CD4-positive, alpha-beta memory T cell (primary cell): ENCODE data around the gene GGT1. TPM values are rescaled to one million over a fixed set of nuclear protein-coding genes. Genes with fewer than 3 reads are reported as not detected.

Experiments
- CTCF ChIA-PET: fragments of 350-600 bp; sonication (Branson Sonifier 250); formaldehyde crosslinking; loops from one replicate; lab custom pipeline; 2021; ENCODE audit warnings: inconsistent platforms; ENCODE audit not compliant: partially characterized antibody; lab: Charles Lee
- POLR2A ChIA-PET: fragments of 350-600 bp; sonication (Branson Sonifier 250); formaldehyde crosslinking; loops from one replicate; lab custom pipeline; 2021; ENCODE audit not compliant: partially characterized antibody; lab: Charles Lee
- DNase-seq, 5 donors: peaks; one replicate each; pipeline versions ENCODE4 v3.0.0 to v3.0.0-alpha.2; 2020 to 2022; ENCODE audit warnings: mixed read lengths in 1 of 5
- H3K27ac ChIP-seq: one replicate; pipeline ENCODE4 v1.7.0; 2013; ENCODE audit warnings: low read depth, low read length
- H3K27me3 ChIP-seq: 2 replicates; pipeline ENCODE4 v1.7.0; 2013; ENCODE audit warnings: mild to moderate bottlenecking, low read length, moderate library complexity; ENCODE audit not compliant: insufficient read depth
- H3K36me3 ChIP-seq: 2 replicates; pipeline ENCODE4 v1.7.0; 2013; ENCODE audit warnings: mild to moderate bottlenecking, low read length, moderate library complexity; ENCODE audit not compliant: insufficient read depth
- H3K4me1 ChIP-seq: 2 replicates; pipeline ENCODE4 v1.7.0; 2013; ENCODE audit warnings: mild to moderate bottlenecking, low read length, moderate library complexity; ENCODE audit not compliant: insufficient read depth
- H3K4me3 ChIP-seq, 2 donors: one replicate each; pipeline ENCODE4 v1.7.0; 2013; ENCODE audit warnings: low read length in 2 of 2, mild to moderate bottlenecking in 1 of 2
- H3K9me3 ChIP-seq, 2 donors: one replicate each; pipeline ENCODE4 v1.7.0; 2013; ENCODE audit warnings: low read length in 2 of 2, control low read depth in 1 of 2; ENCODE audit not compliant: control insufficient read depth in 1 of 2
- H3K27ac Mint-ChIP-seq, 7 donors: one replicate each; pipeline ENCODE4 v1.8.0; 2020 to 2021; ENCODE audit warnings: mixed read lengths in 7 of 7, mild to moderate bottlenecking in 6 of 7, inconsistent platforms in 3 of 7, moderate library complexity in 3 of 7
- H3K27me3 Mint-ChIP-seq, 2 donors: one replicate each; pipeline ENCODE4 v1.8.0; 2020 to 2021; ENCODE audit warnings: mixed read lengths in 2 of 2
- H3K36me3 Mint-ChIP-seq, 2 donors: one replicate each; pipeline ENCODE4 v1.8.0; 2020 to 2021; ENCODE audit warnings: mixed read lengths in 2 of 2, inconsistent platforms in 1 of 2, mild to moderate bottlenecking in 1 of 2
- H3K4me1 Mint-ChIP-seq, 4 donors: one replicate each; pipeline ENCODE4 v1.8.0; 2020 to 2021; ENCODE audit warnings: mixed read lengths in 4 of 4, mild to moderate bottlenecking in 1 of 4
- H3K4me3 Mint-ChIP-seq, 8 donors: one replicate each; pipeline ENCODE4 v1.8.0; 2020 to 2021; ENCODE audit warnings: mixed read lengths in 8 of 8, mild to moderate bottlenecking in 7 of 8, moderate library complexity in 6 of 8, inconsistent platforms in 3 of 8
- H3K9me3 Mint-ChIP-seq, 8 donors: one replicate each; pipeline ENCODE4 v1.8.0; 2020 to 2021; ENCODE audit warnings: mixed read lengths in 8 of 8, mild to moderate bottlenecking in 5 of 8, inconsistent platforms in 3 of 8, moderate library complexity in 1 of 8
- intact Hi-C: fragments of 100-400 bp; cut with micrococcal nuclease; formaldehyde crosslinking; loops from one replicate; pipeline ENCODE4 v1.15.1; 2023
- polyA plus RNA-seq, 2 donors: library from polyadenylated mRNA; unstranded; fragments of 300-500 nt; fragmentation: Illumina TruSeq; gene quantifications; one replicate each; pipeline ENCODE4 v1.2.3, GENCODE V29; 2021
- total RNA-seq, 2 experiments: library from RNA; stranded (reverse); gene quantifications; one replicate each; pipeline ENCODE4 v1.2.3, GENCODE V29; 2021

The GGT1 gene
- total and polyA plus RNA-seq, 4 experiments from 2014 or later: 11.9 to 28.3 (median 22.6) TPM

DNA sequence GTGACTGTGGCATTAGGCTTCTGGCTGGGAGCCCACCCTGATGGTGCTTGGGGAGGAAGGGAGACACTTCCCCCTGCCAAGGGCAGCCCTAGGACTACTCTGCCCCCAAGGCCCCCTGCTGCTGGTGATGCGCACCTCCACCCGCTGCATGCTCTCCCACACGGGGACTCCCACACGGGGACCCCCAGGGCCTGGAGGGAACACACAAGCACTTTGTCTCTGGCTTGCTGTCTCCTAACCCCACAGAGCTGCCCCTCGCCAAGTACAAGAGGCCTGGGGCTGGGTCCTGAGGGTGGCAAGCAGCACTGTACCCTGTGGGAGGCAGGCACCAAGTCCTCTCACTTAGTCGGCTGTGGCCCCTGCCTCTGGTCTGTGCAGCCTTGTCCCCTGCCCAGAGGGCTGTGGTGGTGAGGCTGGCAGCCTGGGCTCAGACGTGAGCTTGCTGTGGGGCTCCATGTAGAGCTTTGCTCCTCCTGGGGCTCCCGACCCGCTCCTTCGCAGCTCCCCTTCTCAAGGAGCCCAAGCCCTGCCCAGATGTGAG lies 18.1 kb upstream of the GGT1 start:
- Histone ChIP-seq H3K9me3 (no peaks in the 10 kb centered on the region), H3K4me3 (no peak overlapping the region), H3K27me3 (no peaks in the 10 kb centered on the region), H3K36me3 (no peaks in the 10 kb centered on the region), H3K4me1 (no peaks in the 10 kb centered on the region), H3K27ac (no peak overlapping the region)
- ChIA-PET CTCF (no interaction called here), POLR2A (no interaction called here)
- H3K36me3 Mint-ChIP-seq: no peaks in the 10 kb centered on the region
- H3K27me3 Mint-ChIP-seq: no peaks in the 10 kb centered on the region
- no peak overlapping the region for H3K27ac Mint-ChIP-seq
- intact Hi-C loops: no loop called here
- no peak overlapping the region for H3K4me3 Mint-ChIP-seq
- H3K4me1 Mint-ChIP-seq: no peaks in the 10 kb centered on the region
- peaks cover 0 to 2% (median 0%) of the 10 kb centered on the region in 8 donors for H3K9me3 Mint-ChIP-seq
- DNase-seq: no peak

DNA sequence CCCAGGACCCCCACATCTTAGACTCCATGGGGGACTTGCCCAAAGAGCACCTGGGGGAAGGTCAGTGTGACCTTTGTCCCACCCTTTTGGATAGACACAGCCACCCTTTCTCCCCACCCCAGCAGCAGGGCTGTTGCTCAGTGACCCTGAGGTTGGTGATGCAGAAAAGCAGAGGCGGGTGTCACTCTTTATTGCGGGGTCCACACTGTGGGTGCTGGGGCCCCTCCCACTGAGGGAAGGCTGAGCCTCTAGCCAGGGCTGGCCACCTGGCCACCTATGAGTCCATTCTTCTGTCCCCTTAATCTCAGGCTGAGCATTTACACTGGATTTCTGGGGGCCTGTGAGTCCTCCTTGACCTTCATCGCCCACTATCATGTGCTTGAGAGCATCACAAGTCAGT lies 17.5 kb upstream of the GGT1 start:
- ChIA-PET POLR2A (no interaction called here), CTCF (no interaction called here)
- H3K4me1 ChIP-seq: no peaks in the 10 kb centered on the region
- no peaks in the 10 kb centered on the region for H3K4me1 Mint-ChIP-seq
- H3K36me3 ChIP-seq: no peaks in the 10 kb centered on the region
- H3K4me3 Mint-ChIP-seq: no peak overlapping the region
- intact Hi-C loops: no loop called here
- H3K9me3 Mint-ChIP-seq: peaks cover 0 to 2% (median 0%) of the 10 kb centered on the region in 8 donors
- DNase-seq: no peak
- no peak overlapping the region for H3K27ac ChIP-seq
- no peaks in the 10 kb centered on the region for H3K9me3 ChIP-seq
- no peak overlapping the region for H3K27ac Mint-ChIP-seq
- no peaks in the 10 kb centered on the region for H3K27me3 ChIP-seq
- H3K27me3 Mint-ChIP-seq: no peaks in the 10 kb centered on the region
- no peak overlapping the region for H3K4me3 ChIP-seq
- H3K36me3 Mint-ChIP-seq: no peaks in the 10 kb centered on the region

- intact Hi-C loops: no loop called here
- no peaks in the 10 kb centered on the region for H3K4me1 ChIP-seq
- H3K27ac ChIP-seq: no peak overlapping the region
- H3K9me3 ChIP-seq: no peaks in the 10 kb centered on the region
- CTCF ChIA-PET: no interaction called here
- Mint-ChIP-seq H3K4me3 (no peak overlapping the region), H3K4me1 (no peaks in the 10 kb centered on the region), H3K27me3 (no peaks in the 10 kb centered on the region), H3K36me3 (no peaks in the 10 kb centered on the region), H3K9me3 (peaks cover 0 to 2% (median 0%) of the 10 kb centered on the region in 8 donors), H3K27ac (no peak overlapping the region)
- DNase-seq: no peak
- H3K36me3 ChIP-seq: no peaks in the 10 kb centered on the region
- POLR2A ChIA-PET: no interaction called here
- no peaks in the 10 kb centered on the region for H3K27me3 ChIP-seq
- no peak overlapping the region for H3K4me3 ChIP-seq
Observed at GRCh38 chr22:24585927-24586546, 17.0 kb upstream of the GGT1 start.

DNA sequence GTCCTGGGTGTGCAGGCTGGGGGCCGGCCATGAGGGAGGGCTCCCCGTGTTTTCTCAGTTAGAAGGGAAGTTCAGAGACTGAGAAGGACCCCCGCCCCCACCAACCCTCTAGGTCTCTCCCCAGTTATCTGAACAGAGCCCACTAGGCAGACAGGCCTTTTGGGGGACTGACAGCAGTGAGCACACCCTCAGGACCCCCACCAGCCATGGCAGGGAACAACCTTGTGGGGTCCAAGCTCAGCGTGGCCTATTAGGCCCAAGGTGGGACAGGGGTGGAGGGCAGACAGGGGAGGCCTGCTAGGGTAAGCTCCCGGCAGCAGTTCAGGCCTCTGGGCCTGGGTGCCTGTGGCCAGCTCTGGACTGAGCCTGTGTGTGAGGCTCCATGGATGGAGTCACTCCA lies 15.7 kb upstream of the GGT1 start:
- Mint-ChIP-seq H3K9me3 (no peaks in the 10 kb centered on the region), H3K36me3 (no peaks in the 10 kb centered on the region), H3K4me3 (no peak overlapping the region), H3K4me1 (peaks cover 0 to 3% (median under 1%) of the 10 kb centered on the region in 4 donors), H3K27me3 (no peaks in the 10 kb centered on the region), H3K27ac (no peak overlapping the region)
- CTCF ChIA-PET: no interaction called here
- Histone ChIP-seq H3K27ac (no peak overlapping the region), H3K27me3 (no peaks in the 10 kb centered on the region), H3K36me3 (no peaks in the 10 kb centered on the region), H3K4me1 (peaks cover 2% of the 10 kb centered on the region), H3K4me3 (no peak overlapping the region), H3K9me3 (no peaks in the 10 kb centered on the region)
- DNase-seq: no peak
- POLR2A ChIA-PET: no interaction called here
- intact Hi-C loops: no loop called here

DNA sequence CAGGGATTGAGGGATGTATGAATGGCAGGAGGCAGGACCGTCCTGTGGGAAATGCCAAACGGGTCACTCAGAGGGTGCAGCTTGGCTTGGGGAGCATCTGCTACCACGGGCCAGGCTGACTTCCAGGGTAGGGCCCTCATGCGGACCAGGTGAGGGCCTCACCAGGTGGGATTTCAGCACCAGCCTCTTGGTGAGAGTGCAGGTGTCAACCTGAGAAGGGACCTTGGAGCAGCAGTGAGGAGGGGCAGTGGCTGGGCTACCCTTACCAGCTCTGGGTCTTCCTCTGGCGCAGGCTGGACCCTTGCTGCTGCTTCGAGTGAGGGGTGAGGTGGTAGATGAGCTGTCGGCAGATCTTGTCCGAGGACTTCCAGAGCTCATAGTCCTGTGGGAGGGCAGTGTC lies 15.0 kb upstream of the GGT1 start:
- CTCF ChIA-PET: no interaction called here

DNA sequence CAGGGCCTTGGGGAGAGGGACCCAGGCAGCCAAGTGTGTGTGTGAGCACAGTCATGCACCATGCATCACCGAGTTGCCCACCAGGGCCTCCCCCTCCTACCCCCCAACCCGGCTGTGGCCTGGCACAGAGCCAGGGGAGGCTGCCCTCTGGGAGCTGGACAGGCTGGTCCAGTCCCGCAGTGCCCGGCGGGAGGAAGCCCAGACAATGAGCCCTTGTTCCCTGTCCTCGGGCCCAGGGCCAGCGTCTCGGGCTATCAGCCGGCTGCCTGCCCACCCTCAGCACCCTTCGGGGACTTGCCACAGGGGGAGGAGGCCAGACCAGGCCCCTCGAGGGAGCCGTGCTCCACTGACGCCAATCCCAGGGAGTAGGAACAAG lies 14.6 kb upstream of the GGT1 start:
- CTCF ChIA-PET: no interaction called here
- H3K9me3 Mint-ChIP-seq: no peaks in the 10 kb centered on the region
- H3K4me3 Mint-ChIP-seq: no peak overlapping the region
- H3K27ac ChIP-seq: no peak overlapping the region
- H3K4me1 Mint-ChIP-seq: peaks cover 0 to 6% (median 2%) of the 10 kb centered on the region in 4 donors
- intact Hi-C loops: no loop called here
- no peak for DNase-seq
- H3K27me3 Mint-ChIP-seq: no peaks in the 10 kb centered on the region
- H3K27ac Mint-ChIP-seq: no peak overlapping the region
- no peaks in the 10 kb centered on the region for H3K36me3 ChIP-seq
- no peaks in the 10 kb centered on the region for H3K36me3 Mint-ChIP-seq
- no peaks in the 10 kb centered on the region for H3K27me3 ChIP-seq
- POLR2A ChIA-PET: no interaction called here
- no peaks in the 10 kb centered on the region for H3K9me3 ChIP-seq
- peaks cover 4% of the 10 kb centered on the region for H3K4me1 ChIP-seq
- no peak overlapping the region for H3K4me3 ChIP-seq

More for the DNA sequence above, 15.0 kb upstream of the GGT1 start:
- Mint-ChIP-seq H3K4me1 (peaks cover 0 to 6% (median 2%) of the 10 kb centered on the region in 4 donors), H3K4me3 (no peak overlapping the region), H3K27ac (no peak overlapping the region), H3K36me3 (no peaks in the 10 kb centered on the region), H3K27me3 (no peaks in the 10 kb centered on the region), H3K9me3 (no peaks in the 10 kb centered on the region)
- Histone ChIP-seq H3K27ac (no peak overlapping the region), H3K4me1 (peaks cover 4% of the 10 kb centered on the region), H3K27me3 (no peaks in the 10 kb centered on the region), H3K9me3 (no peaks in the 10 kb centered on the region), H3K36me3 (no peaks in the 10 kb centered on the region), H3K4me3 (no peak overlapping the region)
- intact Hi-C loops: no loop called here
- POLR2A ChIA-PET: no interaction called here
- DNase-seq: no peak

DNA sequence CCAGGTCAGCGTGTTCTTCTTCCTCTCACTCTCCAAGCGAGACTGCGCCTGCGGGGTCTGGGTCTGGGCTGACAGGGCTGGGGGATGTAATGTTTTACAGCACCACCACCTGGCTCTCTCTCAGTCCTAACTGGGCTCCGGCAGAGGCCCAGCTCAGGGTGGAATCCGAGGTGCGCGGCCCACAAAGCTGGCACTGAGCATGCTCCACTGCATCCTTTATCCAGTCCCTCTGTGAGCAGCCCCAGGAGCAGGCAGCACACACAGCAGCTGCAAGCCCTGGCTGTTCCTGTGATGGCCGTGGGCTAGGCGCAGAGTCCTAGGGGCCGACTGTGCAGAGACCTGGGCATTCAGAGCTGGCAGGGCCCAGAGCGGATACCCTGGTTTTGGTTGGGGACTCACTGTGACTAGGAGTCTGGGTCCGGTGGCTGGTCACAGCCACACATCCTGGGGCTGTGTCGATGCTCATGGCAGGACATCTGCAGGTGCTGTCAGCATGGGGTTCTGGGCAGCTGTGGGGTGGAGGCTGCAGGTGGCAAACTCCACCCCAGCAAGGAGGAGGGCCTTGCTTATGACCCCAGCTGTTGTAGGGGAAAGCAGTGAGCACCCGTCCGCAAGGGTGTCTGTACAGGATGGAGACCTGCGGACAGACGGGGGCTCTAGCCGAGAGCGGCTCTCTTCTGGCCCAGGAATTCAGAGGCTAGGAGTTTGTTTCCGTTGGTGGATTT lies 14.1 kb upstream of the GGT1 start:
- no peaks in the 10 kb centered on the region for H3K27me3 ChIP-seq
- no peaks in the 10 kb centered on the region for H3K9me3 ChIP-seq
- H3K36me3 ChIP-seq: no peaks in the 10 kb centered on the region
- no peak overlapping the region for H3K4me3 Mint-ChIP-seq
- POLR2A ChIA-PET: no interaction called here
- H3K27ac Mint-ChIP-seq: no peak overlapping the region
- H3K27ac ChIP-seq: no peak overlapping the region
- no peak overlapping the region for H3K4me3 ChIP-seq
- no peaks in the 10 kb centered on the region for H3K27me3 Mint-ChIP-seq
- no peak for DNase-seq
- CTCF ChIA-PET: no interaction called here
- no peaks in the 10 kb centered on the region for H3K9me3 Mint-ChIP-seq
- peaks cover 0 to 6% (median 2%) of the 10 kb centered on the region in 4 donors for H3K4me1 Mint-ChIP-seq
- intact Hi-C loops: no loop called here
- no peaks in the 10 kb centered on the region for H3K36me3 Mint-ChIP-seq
- H3K4me1 ChIP-seq: peaks cover 4% of the 10 kb centered on the region
